Fibroblast of peridontal ligament (primary cell): Measurements from ENCODE around the gene KRT73.

Experiments
- DNase-seq: peaks from one replicate; pipeline ENCODE4 v3.0.0-alpha.2; 2010; ENCODE audit errors: extremely low read depth

KRT73 gene

DNA sequence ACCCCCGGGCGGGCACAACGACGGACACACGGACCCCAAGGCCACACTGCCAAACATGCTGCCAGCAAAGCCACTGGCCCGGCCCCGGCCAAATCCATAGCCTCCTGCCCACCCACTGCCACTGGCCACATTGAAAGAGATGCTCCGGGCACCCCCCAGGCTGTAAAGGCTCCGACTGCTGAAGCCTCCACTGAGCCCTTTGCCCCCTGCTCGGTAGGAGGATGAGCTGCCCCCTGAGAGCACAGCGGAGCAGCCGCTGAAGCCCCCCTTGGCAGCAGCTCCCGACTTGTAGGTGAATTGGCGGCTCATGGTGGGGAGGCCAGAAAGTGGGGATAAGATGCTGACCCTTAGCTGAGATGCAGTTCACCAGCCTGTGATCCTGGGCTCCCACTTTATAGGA lies at the start of gene KRT73:
TSS of gene KRT73 (minus strand) at position 344 of the 400 bp plus-strand sequence. CDS start at position 309, 35 bp downstream.
- DNase-seq: no peak

DNA sequence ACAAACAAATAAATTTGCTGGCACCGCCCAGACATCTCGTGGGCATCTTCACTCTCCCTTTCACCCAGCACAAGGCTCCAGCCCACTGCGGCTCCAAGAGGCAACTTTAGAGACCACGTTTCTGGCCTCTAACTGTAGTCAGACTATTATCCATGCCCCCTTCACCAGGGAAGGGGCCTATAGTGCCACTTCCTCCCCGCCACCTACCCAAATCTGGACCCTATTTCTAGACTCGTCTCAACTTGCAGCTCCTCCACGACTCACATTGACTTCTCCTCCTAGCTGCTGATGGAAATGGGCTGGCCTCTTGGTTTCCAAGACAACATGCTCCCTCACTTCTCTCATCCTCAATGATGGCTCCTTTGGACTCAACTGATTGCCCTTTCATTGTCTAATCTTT lies 49.6 kb upstream of the KRT73 start:
- DNase-seq: no peak

DNA sequence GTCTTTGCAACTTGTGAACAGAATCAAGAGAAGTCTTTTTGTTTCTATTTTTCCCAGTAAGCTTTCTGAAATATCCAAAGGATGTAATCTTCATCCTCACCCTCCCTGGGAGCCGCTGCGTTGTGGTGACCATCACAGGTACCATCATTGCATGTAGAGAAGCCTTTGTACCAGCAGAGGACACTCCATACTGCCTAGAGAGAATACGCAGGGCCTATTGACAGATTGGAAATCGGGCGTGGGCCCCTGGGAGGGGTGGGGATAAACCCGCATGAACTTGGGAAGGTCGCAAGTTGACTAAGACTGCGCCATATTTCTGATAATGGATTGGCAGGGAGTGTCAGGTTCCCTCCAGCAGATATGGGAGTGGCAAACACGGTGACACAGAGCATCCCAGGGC lies 49.1 kb upstream of the KRT73 start:
- DNase-seq: no peak

DNA sequence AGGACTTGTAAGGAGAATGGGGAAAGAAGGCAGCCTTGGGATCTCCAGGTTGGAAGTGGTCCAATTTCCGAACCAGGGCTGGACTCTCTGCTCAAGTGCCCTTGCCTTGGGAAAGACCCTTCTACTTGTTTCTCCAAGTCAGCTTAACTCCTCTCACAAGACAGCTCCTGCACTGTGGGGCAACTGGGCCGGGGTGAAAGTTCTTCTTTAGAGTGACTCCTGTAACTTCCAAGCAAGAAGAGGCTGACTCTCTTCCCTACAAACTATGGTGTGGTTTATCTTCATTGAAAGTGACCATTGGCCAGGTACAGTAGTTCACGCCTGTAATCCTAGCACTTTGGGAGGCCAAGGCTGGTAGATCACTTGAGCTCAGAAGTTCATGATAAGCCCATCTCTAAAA lies 48.1 kb upstream of the KRT73 start:
- no peak for DNase-seq

DNA sequence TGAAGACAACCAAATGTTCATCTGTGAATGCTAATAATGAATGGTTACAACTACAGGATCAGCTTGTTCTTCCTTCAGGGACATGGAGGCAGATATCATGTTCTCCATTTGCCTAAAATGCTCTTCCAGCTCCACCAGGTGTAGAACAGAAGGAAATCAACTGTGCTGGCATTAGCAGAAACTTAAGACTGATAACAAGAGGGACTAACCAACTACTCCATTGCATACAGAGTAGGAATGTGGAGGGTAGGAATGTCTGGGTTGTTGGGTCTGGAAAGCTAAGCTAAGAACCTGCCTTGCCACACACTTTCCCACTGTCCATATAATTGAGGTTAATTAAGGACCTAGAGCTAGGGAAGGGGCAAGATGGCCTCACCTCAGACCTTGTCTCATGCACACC lies 45.1 kb upstream of the KRT73 start:
- no peak for DNase-seq

DNA sequence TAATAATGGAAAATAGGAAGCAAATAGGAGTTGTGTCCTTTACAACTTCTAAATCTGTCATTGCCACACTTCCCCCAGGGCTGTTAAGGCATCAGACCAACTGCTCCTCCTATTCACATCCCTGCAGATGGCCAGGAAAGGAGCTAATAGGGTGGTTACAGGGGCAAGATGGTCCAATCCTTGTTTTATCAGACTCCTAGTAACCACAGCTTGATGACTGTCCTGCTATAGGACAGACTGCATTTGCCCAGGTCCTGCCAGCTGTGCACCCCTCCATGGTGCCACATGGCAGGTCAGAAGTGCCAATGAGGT lies 44.5 kb upstream of the KRT73 start:
- DNase-seq: no peak

DNA sequence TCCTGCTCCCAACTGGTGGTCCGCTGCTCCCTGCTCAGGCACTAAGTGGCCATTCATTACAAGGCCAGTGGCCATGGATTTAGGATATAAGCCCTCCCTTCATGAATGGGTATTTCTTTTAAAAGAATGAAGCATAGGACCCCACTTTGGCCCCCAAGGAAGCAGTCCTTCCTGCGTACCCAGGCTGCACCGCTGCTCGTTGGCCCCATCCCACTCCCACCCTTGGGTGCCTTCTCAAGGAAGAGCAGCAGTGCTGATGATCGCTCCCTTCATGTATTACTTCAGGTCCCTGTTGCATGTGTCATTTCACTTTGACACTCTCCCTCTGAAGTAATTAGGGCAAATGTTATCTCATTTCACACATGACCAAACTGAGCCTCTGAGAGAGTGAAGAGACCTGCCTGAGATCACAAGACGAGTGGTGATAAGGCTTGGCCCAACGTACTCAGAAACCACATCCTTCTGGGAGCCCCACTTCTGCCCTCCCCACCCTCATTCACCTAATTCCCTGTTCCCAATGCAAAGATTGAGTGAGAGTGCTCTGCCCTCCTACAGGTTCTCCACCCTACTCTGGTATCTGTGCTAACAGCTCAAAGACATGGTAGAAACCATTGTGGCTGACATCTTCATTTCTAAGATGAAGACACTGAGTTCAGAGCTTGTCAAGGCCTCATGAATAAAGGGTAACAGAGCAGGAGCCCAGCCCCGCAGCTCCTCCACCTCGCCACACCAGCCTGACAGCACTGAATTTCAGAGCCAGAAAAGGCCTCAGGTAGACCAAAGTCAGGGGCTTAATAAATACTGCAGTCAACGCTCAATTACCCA lies 43.9 kb upstream of the KRT73 start:
- no peak for DNase-seq

DNA sequence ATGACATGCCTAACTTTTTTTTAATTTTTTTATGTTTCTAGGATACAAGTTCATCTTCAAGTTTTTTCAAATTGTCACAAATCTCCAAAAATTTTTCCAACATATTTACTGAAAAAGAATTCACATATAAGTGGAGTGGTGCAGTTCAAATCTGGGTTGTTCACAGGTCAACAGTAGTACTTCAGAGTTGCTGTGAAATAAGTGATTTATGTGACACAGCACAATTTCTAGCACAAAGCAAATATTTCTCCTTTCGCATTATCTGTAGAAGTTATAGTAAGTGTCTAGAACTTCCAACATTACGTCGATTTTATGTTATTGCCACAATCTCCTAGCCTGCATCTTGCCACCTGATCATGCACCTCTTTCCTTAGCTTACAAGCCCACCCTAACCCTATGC lies 43.3 kb upstream of the KRT73 start:
- no peak for DNase-seq

DNA sequence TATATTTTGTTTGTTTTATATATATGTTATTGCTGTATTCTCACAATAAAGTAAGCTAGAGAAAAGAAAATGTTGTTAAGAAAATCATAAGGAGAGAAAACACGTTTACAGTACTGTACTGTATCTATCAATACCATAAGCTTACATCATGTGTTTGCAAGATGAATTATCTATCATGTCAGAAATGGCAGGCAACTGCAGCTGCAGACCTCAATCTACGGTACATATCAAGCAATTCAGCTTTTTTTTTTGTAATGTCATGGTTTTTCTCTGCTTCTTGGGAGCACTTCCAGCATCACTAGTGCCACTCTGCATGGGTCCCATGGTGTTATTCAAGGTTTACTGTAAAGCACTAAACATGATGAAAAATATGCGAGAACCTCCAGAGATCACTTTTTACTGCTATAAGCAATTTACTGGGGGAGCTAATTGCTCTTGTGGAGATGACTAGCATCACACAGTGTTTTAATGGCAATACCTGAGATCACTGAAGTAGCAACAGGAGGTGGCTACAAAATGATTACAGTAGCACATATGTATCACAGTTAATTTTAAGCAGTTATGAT lies 42.7 kb upstream of the KRT73 start:
- no peak for DNase-seq

DNA sequence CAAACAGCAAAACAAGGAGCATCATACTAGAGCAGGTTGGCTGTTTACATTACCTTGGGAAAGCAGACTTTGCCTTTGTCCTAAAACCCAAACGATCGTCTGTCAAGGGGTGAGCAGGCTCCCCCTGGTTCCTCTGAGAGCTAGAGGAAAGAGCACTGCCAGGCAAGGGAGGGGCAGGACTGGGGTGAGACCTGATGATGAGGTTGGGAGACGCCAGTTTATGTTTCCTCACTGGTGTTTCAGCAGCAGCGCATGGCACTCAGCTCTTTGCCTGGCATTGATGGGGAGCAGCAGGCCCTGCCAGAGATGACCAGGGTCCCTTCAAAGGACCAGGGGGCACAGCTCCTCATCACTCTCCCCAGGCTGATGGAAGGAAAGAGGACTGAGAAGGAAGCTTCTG lies 41.6 kb upstream of the KRT73 start:
- DNase-seq: no peak

DNA sequence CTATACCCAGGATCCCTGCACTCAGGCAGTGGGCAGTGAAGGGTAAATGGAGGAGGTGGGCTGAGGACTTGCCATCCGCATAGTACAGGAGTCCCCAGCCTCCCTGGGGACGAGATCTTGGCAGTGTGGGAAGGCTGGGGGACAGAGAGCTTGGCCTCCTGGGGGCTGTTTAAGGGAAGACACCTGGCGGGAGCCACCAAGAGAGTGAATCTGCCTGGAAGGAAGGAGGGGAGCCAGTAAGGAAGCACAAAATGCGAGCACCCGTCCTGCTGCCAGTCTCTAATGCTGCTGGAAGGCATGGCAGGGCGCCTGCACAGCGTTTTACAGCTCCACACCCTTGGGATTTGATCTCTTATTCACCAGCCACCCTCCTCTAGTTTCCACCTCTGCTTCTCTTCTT lies 41.0 kb upstream of the KRT73 start:
- no peak for DNase-seq

DNA sequence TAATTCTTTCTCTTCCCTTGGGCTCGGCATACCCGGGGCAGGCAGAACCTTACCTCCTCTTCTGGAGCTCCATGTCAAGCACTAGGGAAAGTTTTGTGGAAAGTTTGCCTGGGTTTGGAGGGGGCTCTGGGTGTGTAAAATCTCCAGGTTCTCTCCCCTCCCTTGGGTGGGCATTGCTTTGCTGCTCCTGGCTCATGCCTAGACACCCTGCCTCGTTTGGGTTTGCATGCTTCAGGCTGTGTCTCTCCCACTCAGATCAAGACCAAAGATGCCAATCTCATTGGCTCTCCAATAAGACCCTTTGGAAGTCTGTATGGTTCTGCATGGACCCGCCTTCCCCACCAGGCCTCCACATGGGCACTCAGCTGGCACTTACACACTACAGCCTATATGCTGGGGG lies 39.8 kb upstream of the KRT73 start:
- DNase-seq: no peak

DNA sequence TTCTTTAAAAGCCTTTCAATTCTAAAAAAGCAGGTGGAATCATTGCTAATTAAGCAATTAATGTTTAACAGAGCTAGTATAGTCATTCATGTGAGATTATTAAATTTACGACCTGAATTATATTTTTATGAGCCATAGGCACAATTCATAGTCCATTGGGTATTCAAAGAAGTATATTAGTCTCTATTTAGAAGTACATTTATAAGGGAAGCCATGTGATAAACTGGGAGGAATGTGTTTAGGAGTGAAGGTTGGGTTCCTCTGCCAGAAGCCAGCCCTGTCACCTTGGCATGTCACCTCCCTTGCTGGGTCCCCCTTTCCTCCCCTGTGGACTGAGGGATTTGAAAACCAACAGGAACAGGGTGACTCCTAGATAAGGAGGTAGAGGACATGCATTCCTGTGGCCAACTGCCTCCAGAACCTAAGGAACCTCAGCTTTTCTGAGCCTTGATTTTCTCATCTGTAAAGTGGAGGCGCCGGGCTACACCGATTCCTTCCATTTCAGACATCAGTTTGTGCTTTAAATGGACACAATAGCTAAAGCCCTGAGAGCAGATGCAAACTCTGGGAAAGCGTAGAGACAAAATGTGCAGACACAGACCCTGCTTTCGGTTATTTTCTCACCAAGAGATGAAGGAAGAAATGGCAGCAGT lies 39.0 kb upstream of the KRT73 start:
- DNase-seq: no peak

DNA sequence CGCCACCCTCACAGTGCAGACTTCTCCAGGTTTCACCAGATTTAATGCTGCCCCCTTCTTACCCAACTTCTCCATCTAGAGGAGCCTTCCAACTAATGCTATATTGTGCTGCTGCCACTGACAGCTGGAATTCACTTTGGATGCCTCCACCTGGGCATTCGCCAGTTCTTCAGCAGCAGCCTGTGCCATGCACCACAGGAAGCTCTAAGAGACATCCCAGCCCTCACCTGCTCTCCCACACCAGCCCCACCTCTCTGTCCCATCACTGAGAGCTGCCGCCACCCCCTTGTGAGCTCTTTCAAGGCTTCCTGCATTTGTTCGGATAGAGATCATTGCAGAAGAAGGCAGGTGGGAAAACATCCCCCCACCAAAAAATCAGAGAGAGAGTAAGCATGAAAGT lies 38.3 kb upstream of the KRT73 start:
- no peak for DNase-seq

DNA sequence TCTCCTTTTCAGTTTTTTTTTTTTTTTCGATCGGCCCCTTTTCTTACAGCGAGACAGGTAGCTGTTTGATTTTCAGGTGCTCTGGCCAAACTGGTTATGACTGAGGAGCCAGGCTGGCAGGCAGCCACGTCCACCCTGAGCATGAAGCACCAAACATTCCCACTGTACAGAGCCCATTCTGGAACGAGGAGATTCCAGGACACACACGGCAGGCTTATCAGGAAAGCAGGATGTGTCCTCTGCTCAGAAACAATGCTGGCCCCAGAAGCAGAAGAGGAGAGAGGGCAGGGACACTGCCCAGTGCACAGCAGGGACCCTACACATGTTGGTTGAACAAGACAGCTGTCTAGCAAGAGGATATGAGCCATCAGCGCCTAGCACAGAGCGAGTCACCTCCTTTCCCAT lies 37.4 kb upstream of the KRT73 start:
- no peak for DNase-seq

DNA sequence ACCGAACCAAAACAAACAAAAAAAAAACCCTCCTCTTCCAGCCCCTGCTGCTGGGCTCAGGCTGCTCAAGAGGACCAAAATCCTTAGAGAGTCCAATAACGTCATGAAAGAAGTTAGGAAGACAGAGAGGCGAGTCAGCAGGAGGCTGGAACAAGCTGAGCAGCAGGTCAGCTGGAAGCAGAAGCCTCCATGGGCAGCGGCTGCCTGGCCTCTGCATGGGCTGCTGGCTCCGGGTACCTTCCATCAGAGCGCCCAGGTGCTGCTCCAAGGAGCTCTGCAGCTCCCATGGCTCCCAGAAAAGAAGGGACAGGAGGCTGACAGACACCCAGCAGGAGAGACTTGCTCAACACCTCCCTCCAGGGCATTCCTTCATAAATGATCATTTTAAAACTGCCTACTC lies 36.9 kb upstream of the KRT73 start:
- DNase-seq: no peak

DNA sequence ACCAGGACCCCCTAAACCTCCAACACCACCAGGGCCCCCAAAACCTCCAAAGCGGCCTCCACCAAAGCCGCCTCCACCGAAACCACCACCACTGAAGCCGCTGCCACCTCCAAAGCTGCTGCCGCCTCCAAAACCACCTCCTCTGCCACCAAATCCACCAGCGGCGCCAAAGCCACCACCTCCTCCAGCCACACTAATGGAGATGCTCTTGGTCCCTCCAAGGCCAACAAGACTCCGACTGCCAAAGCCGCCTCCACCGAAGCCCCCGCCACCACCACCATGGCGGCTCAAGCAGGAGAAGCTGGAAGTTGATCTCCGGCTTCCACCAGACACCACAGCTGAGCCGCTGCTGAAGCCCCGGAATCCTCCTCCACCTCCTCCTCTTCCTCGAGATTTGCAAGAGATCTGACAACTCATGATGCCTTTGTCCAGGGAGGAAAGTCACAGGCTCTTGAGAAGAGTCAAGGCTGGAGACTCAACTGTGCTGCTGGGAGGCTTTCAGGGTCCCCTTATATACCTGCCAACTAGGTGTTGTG lies 33.4 kb upstream of the KRT73 start, which contains the start of gene KRT2:
TSS of gene KRT2 (minus strand) at position 486 of the 536 bp plus-strand sequence. CDS start at position 417, 69 bp downstream.
- no peak for DNase-seq

DNA sequence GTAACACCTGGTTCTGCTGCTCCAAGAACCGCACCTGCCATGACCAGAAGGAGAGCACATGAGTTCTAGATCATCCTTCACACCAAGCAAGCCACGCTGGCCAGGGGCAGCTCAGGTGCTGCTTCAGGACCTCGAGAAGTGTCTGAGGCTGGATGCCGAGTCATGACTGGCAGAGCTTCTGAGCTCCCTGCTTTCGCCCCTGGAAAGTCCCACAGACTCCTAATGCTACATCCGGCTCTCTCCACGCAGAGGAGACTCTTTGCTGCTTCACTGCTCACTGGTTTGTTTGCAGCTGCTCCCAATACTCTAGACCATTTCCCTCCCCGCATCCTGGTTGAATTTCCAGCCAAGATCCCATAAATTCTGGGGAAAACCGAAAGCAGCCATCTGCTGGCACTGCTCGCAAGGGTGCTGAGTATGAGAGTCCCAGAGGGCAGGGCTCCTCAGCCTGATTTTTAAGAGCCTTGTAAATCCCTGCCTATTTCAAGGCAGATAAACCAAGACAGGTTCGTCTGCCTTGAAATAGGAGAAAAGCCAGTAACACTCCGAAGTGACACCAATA lies 32.2 kb upstream of the KRT73 start:
- DNase-seq: no peak

DNA sequence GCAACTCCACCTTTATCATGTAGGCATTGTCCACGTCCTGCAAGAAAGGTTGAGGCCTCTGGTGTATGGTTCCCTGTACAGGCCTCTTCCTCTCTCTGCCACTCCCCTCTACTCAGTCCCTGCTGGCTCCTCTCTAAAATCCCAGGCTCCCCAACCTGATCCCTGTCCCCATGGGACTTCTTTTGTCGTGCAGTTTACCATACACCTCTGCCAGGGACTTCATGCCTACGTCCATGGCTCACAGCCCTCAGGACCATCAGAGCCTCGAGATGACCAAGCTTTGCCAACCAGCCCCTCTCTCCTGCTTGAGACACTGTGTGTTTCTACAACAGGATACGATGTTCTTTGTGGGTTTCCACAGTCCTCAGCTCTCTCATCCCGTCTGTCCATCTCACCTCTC lies 30.7 kb upstream of the KRT73 start:
- no peak for DNase-seq

DNA sequence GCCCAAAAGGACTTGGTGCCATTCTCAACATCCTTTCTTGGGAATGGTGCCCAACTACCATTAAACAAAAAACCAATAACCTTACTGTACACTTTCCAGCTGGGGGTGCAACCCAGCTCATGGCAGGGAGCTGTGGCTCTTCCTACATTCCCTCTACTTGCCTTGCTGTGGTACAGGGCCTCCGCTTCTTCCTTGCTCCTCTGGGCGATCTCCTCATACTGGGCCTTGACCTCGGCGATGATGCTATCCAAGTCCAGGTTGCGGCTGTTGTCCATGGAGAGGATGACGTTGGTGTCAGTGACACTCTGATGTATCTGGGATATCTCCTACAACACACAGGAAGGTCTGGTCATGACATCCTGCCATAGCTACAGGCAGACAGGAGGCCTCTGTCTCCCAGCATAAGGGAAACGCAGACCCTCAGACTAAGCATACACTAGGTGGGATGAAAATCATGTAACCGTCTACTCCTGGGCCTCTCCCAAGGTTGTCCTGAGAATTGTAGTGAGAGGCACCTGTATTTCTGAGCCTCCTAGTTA lies 29.7 kb upstream of the KRT73 start:
- no peak for DNase-seq

DNA sequence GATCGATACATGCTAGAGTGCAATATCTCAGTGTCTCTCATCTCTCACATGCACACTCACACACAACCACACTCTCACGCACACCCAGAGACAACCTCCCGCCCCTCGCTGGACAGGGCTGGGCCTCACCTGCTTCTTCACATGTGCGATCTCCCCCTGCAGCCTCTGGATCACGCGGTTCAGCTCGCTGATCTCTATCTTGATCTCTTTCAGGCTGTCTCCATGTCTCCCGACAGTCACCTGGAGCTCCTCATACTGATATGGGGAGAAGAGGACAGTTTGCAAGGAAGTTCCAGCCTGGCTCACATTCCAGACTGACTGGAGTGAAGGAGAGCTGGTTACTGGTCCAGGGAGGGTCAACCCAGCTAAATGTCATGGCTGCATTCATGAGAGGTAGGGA lies 29.2 kb upstream of the KRT73 start:
- no peak for DNase-seq

DNA sequence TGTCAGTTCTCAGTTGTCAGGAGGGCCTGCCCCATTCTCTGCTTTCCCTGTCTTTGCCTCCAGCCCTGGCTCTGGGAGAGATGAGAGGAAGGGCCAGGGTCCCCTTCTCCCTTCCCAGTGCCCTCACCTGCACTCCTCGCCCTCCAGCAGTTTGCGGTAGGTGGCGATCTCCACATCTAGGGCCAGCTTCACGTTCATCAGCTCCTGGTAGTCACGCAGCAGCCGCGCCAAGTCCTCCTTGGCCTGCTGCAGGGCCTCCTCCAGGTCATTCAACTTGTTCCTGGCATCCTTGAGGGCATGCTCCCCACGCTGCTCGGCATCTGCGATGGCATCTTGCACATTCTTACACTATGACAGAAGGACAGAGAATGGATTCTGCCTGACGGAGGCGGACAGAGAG lies 28.3 kb upstream of the KRT73 start:
- no peak for DNase-seq
